ENCODE data around the gene ECM2.

DNA sequence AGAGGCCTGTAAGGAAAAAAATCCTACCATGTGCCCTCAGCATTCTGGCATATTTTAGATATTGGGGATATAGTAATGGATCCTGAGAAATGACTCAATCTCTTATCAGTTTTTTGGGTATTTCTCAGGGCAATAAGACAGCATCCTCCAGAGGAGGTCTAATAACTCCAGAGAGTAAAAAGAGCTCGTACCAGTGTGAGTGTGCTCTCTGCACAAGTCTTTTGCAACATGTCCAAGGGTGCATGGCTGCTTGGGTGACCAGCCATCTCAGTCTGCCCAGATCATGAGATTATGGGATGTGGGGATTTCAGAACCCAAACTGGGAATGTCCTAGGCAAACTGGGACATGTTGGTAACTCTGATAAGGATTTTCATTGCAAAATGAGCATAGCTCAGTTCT, 68.7 kb downstream of the ECM2 start:
- TF ChIP-seq, protein P1, sequence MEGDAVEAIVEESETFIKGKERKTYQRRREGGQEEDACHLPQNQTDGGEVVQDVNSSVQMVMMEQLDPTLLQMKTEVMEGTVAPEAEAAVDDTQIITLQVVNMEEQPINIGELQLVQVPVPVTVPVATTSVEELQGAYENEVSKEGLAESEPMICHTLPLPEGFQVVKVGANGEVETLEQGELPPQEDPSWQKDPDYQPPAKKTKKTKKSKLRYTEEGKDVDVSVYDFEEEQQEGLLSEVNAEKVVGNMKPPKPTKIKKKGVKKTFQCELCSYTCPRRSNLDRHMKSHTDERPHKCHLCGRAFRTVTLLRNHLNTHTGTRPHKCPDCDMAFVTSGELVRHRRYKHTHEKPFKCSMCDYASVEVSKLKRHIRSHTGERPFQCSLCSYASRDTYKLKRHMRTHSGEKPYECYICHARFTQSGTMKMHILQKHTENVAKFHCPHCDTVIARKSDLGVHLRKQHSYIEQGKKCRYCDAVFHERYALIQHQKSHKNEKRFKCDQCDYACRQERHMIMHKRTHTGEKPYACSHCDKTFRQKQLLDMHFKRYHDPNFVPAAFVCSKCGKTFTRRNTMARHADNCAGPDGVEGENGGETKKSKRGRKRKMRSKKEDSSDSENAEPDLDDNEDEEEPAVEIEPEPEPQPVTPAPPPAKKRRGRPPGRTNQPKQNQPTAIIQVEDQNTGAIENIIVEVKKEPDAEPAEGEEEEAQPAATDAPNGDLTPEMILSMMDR (IDR thresholded peaks at IDR 0.05) = no peak
- TF ChIP-seq POLR2A (IDR thresholded peaks at IDR 0.05) = no peak

Data from thyroid gland (tissue), 4 donors.